Right forelimb (tissue), 1 donor: Measurements from ENCODE around the gene ITGA4.

ENCODE experiments used
- DNase-seq: peaks from one replicate; pipeline ENCODE4 v3.0.0-alpha.2; 2018

ITGA4 gene

DNA sequence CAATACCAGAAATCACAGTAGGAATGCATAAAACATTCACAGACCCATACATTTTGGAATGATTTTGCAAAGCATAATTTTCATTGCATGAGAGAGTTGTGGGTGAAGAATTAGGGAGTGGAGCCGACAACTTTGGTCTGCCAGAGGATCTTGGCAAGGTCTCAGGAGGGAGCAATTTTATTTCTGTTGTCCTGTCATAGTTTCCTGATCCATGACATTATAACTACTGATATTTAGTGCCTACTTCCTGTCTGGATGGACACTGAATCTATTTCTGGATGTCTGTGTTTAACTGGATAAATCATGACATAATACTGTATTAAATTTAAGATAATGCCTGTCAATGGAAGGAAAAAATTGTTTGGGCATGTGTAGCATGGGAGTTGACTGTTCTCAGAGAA is 2.4 kb downstream of the ITGA4 start:
- DNase-seq: no peak

DNA sequence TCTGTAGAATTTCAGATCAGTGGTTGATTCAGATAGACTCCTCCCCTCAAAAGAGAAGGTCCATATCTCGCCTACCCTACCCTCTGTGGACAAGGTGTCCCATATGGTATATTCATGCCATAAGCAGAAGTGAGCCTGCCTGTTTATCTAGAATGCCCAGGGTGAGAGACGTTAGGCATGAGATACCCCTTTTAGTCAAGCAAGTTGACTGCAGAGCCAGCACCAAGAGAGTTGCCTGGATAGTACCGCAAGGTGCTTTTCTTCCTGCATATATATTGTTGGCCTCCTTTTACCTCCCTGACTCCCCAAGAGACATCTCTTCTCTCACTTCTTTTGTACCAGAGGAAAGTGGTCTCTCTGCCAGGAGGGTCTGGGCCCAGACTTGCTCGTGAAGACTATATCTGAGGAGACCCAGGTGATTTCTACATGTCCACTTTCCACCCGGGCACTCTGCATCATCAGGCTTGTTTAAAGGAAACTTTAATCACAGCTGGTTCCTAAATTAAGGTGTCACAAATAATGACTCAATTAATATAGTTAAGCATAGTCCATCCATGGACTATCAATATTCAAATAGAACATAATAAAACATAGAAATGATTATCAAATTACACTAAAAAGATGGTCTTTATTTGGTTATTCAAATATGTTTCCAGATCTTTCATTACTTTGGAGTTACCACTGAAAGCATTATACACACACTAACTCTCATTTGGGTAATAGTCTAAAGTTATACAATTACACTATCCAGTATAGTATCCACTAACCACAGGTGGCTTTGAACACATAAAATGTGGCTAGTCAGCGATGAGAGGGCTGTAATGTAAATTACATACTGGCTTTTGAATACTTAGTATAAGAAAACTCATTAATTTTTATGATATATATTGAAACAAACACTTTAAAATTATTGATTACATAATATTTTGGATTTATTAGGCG is 4.1 kb downstream of the ITGA4 start:
- DNase-seq: no peak

DNA sequence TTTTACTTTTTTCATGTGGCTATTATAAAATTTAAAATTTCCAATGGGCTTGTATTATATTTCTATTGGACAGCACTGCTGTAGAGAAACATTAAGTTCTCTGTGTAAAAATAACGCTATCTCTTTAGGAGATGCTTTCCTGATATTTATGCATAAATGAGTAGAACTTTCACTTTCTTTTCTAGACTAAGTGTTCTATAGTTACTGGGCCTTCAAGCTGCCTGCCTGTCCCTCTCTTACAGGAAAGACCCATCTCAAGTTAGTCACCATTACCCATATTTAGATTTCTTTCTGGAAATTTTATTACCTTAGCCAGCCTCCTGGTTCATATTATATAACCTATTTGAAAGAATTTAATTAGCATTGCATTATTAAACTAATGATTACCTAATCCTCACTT is 4.8 kb downstream of the ITGA4 start:
- DNase-seq: no peak

DNA sequence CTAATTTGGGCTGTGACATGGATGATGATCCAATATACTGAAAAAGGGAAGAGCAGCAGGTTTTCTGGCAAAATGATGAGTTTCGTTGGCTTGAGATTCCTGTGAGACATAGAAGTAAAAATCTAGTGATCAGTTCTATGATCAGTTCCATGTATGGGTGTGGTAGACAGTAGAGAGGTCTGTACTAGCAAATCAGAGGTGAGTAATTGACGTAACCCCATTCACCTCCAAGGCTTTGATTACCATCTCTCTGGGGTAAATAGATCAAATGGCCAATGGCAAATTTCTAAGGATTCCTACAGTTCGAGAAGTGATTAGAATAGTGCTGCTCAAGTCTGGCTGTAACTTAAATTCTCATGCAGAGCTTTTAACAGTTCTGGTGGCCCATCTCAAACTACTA is 6.4 kb downstream of the ITGA4 start:
- no peak for DNase-seq

DNA sequence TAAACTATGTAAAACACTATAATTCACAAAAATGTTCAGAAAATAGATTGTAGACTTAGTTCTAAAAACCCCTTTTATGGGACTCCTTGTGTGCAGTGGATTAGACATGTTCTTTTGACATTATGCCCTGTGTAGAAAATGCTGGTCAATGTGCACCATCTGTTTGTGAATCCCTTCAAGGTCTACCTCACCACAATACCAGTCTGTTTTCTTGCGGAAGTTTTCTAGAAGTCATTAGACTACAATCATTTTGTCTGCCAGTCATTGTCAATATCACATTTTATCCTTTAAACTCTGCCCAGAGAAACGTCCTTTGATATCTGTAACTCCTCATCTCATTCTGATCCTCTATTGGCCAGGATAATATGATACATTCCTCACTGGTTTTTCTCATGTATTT is 7.8 kb downstream of the ITGA4 start:
- no peak for DNase-seq

DNA sequence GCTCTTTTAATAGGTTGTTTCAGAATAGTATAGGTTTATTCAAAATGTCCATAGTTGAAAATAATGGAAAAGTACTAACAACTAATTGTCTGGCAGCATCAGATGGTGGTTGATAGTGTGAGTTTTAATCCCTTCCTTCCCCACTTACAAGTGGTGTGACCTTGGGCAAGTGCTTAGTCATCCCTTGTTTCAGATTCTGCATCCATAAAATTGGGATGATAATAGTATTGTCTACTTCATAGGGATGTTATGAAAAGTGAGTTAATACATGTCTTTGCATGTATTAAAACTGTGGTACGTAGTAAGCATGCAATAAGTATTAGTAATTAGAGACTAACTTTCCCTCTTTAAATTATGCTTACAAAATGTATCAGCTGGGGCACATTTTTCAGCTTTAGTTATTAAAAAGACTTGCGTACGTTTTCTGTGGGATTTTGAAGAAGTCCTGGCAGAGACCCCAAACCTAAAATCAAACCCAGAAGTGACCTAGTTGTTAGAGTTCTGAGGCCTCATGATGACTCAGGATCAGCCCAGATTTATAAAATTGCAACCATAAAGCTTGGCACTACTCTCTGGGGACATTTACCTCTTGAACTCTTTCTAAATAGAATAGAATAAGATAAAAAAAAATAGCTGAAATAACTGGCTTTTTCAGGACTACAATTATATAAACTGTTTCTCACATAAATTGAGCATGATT is 8.6 kb downstream of the ITGA4 start:
- no peak for DNase-seq

DNA sequence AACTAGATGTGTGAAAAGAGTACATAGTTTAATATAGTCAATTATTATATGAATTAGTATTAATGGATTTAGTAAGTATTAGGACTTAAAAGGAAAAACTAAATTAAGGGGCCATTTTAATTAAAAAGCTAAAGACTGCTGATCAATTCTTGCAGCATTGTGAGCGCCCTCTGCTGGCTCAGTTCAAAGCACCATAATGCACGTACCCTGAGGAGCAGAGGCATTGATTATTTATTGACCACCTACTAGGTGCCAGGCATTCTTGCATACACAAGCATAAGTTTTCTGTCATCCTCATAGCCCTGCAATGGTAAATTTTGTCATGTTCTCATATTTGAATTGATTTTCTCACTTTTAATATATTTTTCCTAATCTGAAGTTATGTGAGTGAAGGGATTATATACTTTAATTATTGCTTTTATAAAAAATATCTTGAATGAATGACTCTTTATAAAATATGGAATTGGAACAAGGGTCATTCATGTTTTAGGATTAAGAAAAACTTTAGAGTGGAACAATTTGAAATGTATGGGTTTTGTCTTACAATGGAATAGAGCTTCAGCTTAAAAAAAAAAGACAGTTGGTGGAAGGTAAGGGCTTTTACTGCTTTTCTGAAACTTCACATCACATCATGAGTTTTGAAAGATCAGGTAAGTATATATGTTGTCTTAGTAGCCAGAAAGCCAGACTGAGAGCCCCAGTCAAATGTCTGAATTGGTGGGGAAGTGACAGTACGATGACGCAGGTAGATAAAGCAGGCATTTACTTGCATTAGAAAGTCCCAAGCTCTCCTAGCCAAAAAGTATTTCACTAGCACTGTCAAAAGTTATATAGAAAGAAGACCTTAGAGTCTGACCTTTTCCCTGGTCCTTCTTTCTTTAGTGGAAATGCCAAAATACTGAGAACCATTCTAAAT is 9.7 kb downstream of the ITGA4 start:
- no peak for DNase-seq

DNA sequence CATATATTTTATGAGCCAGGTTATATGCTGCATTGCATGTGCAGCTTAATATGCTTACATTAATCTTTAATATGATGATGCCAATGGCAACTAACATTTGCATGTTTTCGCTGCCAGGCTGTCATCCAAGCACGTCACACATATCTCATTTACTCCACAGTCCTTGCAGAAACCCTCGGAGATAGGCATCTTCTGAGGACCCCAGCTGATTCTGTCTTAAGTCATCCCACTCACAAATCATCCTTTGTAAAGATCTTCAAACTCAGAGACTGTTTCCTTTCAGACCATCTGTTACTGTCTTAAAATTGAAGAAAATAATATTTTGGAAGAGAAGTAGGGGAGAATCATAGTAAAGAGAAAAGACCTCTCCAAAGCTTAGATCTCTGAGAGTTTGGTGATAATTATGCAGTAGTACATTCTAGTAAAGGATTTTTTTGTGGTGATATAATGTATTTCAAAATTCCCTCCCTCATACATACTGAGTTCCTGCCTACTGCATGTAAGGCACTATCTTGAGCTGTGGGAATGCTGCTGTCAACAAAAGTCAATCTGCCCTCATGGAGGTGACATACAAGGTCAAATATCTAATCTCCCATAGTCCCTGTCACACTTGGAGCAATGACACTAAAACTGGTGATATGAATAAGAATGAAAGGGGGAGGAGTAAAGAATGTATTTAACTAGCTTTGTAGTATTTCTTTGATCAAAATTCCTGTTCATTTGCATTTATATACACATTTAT is 11.0 kb downstream of the ITGA4 start:
- no peak for DNase-seq

DNA sequence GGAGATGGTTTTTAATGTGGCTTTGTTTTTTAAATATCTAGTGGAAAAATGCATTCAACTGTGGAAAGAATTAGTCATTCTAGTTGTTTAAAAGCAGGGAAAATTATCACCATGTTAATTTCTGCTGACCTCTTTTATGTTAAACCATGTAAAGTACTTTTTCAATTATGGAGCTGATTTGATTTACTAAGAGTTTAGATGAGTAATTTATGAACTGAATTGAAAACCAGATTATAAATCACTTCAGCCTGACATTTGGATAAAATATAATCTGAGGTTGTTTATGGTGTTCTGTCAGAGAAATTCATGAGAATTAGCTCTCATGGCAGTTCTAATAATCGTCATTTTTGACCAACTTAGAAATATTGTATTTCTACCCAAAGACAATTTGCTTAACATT is 11.6 kb downstream of the ITGA4 start:
- no peak for DNase-seq

DNA sequence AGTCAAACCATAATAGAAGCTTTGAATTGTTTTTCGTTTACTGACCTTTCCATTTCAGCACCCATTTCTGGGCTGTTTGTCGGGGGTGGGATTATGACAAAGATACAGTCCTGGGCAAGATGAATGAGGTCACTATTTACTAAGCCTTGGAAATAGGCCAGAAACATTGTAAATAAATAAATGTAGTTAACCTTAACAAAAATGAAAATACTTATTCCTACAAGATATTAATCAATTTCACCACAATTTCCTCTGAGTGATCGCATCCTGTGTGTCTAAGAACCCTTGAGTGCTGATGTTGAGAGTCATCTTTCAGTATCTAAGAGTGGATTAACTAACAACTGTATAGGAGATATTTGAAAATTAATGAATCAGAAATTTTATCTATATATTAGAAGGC is 14.0 kb downstream of the ITGA4 start:
- DNase-seq: no peak

DNA sequence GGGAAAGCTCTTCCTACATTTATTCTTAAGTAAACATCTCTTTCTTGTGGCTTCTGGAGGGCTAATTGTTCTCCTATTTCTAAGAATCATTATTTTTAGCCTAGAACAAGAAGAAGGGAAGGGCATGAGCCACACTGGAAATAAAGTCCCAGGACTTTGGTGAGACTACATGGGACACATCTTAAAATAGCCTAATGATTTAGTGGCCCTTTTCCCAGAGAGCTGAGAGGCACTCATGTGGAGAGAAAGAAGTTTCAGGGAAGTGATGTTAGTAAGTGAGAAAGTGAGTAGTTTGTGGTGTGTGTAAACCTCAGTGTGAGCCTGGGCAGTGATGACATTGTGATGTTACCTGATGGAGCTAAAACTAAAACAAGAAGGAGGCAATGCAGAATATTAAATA is 14.6 kb downstream of the ITGA4 start:
- DNase-seq: no peak

DNA sequence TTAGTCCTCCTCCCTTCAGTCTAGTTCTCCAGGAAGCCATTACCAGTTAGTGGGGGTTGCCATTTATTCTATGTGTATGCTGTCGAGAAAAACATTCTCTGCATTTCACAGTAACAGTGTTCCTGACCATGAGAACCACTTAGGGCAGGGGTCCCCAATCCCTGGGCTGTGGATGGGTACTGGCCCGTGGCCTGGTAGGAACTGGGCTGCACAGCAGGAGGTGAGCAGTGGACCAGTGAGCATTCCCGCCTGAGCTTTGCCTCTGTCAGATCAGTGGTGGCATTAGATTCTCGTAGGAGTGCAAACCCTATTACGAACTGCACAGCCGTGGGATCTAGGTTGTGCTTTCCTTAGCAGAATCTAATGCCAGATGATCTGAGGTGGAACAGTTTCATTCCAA is 15.8 kb downstream of the ITGA4 start:
- no peak for DNase-seq

DNA sequence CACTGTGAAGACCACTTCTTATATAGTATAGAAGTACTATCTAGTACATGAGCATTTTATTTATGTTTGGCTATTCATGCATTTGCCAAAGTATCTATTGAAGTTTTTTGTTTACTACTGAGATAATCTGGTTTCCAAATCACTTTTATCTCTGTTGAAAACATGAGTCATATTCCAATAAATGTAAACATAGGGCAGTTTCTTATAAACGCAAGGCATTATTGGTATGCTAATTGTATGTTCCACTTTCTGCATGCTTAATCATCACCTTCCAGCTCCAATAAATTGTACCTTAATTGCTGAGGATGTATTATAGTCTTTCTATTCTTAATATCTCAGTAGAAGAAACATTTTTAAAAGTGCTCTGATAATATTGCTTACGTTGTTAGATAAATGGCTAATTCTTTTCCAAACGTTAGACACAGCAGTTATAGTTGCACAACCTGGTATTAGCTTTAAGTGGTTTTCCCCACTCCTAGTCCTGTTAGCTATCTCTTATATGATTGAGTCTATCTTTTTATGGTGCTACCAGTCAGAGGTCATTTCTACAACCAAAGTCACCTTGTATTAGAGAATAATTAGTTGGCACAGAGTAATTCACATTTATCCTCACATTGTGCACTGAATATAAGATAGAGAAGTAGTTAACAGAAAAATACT is 17.2 kb downstream of the ITGA4 start:
- no peak for DNase-seq

DNA sequence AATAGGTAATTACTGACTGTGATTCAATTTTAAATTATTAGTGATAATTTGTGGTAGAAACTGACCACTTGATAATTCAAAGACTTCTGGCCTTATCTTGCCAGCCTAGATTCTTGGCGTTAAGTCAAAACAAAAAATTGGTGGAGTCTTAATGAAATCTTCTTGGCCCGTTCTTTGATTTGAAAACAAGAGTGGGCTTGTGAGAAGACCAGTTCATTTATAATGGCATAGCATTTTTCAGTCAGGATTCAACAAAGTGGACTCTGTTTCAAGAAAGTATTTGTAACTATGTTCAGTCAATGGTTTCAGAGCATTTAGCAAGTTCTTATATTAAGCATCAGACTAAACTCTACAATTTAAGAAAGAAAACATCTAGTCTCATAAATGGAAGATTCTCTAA is 26.0 kb downstream of the ITGA4 start:
- no peak for DNase-seq

DNA sequence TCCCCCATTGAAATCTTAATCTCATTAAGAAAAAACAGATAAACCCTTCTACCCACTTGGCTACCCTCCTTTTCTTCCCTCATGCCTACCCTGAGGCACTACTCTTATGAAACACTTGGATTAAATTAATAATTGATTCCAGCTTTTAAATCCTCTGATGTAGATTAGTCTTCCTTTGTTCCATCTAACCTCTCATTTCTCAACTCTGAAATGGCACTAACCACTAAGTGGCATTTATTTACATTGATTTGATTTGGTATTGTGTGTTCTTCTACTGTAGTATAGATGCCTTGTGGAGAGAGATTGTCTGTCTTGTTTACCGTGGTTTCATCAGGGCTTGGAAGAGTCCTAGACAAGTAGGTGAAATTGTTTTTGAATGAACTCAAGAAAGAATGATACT is 26.7 kb downstream of the ITGA4 start:
- DNase-seq: no peak

DNA sequence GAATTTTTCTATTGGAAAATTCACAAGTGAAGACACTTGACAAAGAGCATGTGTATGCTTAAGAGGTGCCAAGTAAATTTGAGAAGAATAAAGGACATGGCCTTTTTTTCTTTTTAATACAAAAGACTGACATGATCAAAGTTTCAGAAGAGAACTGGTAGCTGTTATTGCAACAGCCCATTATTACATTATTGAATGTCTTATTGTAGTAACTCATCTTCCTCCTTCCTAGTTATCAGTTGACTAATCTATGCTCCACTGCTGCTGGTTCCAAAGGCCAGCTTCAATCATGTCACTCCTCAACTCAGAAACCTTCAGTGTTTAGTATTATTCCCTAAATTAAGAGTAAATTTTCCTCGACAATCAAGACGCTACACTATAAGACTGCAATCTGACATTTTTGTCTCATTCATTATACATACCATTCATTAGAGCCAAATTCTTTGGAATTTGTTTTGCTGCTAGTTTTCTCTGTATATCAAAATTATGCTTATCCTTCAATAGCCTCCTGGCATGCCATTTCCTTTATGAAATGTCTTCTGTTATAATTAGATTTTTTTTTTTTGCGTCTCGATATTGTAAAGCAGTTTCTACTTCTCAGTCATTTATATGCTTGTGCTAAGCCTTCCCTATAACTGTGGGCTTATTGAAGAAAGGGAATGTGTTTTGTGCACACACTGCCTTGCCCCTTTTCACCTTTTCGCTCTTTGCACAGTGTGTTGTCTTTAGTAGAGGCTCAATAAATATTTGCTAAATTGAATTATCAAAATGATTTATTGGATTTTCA is 27.9 kb downstream of the ITGA4 start:
- DNase-seq: no peak

DNA sequence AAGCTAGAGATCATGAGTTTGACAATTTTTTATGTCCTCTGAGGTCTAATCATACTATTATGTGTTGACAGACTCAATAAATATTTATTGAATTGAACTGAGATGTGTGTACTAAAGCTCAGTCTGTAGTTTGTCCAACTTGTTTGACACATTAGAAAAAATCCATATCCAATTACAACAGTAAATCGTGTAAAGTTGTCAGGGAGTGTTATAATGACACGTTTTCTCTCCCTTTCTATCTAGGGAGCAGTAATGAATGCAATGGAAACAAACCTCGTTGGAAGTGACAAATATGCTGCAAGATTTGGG is 28.4 kb downstream of the ITGA4 start:
- no peak for DNase-seq

DNA sequence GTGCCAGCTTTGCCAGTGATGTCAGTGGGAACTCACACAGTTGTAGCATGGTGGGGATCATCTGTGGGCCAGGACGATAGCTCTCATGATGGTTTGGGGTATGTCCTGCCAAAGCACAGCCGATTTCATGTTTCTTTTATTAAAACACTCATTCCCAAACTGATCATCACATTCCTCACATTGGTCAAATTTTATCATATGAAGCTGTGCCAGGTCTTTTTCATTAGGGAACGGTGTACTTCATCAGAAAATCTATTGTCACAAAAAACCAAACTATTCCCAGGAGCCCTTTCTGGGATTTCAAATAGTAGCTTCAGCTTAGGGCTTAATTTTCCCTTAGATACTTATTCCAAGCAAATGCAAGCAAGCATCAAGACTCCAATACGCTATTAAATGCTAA is 42.0 kb downstream of the ITGA4 start:
- DNase-seq: no peak

DNA sequence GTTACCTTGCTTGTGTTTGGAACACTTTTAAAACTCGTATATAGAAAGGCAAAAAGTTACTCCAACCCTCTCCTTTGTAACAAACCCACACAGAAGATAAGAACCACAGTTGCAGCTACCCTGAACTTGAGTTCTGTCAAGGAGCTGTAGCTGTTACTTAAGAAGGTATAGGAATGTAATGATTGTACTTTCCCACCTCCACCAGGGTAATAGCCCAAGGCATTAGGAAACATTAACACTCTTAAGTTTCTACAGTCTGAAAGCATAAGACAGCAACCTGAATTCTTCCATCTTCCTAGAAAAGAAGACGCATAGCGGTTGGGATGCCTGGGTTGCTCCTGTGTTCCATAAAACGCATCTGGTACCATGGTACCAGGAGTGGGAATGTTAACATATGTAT is 43.0 kb downstream of the ITGA4 start:
- DNase-seq: no peak

DNA sequence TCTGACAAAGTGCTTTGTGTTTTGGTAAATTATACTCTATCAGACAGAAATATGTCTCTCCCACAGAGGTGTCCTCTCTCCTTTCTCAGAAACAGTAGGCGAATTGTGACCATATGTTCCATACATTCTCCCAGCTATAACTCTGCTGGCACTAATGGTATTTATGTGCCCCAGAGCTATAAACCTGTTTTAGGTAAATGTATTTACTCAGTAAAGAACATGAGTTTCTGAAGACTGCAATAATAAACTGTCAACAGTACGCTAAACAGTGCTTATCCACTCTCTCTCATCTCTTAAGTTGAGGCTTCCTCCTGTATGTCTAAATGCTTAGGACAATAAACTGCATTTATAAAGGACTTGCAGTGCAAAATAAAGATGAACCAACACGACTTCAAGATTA is 58.5 kb downstream of the ITGA4 start:
- no peak for DNase-seq

DNA sequence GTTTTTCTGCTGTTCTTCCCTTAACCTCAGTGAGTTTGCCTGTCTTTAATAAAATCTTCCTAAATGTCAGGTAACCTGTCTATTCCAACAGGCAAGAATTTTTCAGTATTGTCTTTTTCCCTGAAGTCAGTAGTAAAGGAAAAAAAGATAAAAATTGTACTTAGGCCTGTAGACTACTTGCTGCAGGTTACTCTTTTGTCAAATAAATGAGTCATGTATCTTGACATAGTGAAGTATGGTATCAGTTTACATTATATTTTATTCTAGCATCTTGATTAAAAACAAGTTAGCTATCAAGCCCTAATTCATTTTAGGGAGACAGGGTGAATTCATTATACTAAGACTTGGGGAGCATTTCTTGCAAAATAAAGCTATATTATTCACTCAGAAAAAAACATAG is 59.8 kb downstream of the ITGA4 start:
- DNase-seq: no peak
